Measurements from ENCODE around the gene THSD7B. TPM values are rescaled to one million over a fixed set of nuclear protein-coding genes. Genes with fewer than 3 reads are reported as not detected.

Gene THSD7B
- total and polyA plus RNA-seq, 2 experiments from 2014 or later = 0.86 to 3.8 TPM

DNA sequence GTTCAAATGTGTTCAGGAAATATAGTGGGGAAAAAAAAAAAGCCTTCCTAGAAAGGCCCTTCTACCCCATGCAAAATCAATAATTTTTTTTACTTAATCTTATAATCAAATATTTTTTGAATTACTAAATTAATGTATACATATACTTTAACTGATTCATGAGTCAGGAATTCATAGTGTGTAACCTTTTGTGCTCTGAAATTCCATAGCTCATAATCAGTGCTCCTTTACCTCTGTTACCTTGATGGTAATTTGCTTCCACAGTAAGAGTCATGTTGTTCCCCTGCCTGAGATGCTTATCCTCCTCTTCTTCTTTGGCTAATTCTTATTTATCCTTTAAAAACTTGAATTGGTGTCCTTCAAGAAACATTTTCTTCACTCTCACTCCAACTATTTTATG lies 414.2 kb downstream of the THSD7B start:
- H3K79me2 ChIP-seq (replicated peaks; ENCODE audit: insufficient read depth) = no peaks in the 10 kb centered on the region
- H3K4me2 ChIP-seq = no peak overlapping the region
- no peak overlapping the region for H3K4me3 Mint-ChIP-seq
- no peaks in the 10 kb centered on the region for H3F3A ChIP-seq (replicated peaks; ENCODE audit: low read depth)
- H3K27me3 ChIP-seq (ENCODE audit: insufficient read depth) = no peaks in the 10 kb centered on the region
- peaks cover 11% of the 10 kb centered on the region for H3K4me1 ChIP-seq (ENCODE audit: insufficient read depth)
- TF ChIP-seq ZNF114 (CRISPR knock-in tag; IDR thresholded peaks at IDR 0.05) (no peak), POLR2AphosphoS5 (IDR thresholded peaks at IDR 0.05; ENCODE audit: low read depth) (no peak)
- no peak overlapping the region for H2AFZ ChIP-seq
- H3K27me3 Mint-ChIP-seq (ENCODE audit: insufficient read depth, low read depth, poor library complexity) = no peaks in the 10 kb centered on the region
- no peaks in the 10 kb centered on the region for H3K36me3 Mint-ChIP-seq (ENCODE audit: low read depth)
- H3K27ac Mint-ChIP-seq = no peak overlapping the region
- H4K20me1 ChIP-seq (replicated peaks; ENCODE audit: insufficient read depth) = no peaks in the 10 kb centered on the region
- no peak overlapping the region for H3K27ac ChIP-seq (ENCODE audit: low read depth)
- peaks cover 14% of the 10 kb centered on the region for H3K4me1 Mint-ChIP-seq
- no peaks in the 10 kb centered on the region for H3K9me3 Mint-ChIP-seq
- no peaks in the 10 kb centered on the region for H3K9me2 ChIP-seq (ENCODE audit: insufficient read depth)
- DNase-seq (ENCODE audit: low spot score) (no peak), ATAC-seq (no peak)
- H3K36me3 ChIP-seq (ENCODE audit: insufficient read depth) = no peaks in the 10 kb centered on the region
- H3K4me3 ChIP-seq = no peak overlapping the region

DNA sequence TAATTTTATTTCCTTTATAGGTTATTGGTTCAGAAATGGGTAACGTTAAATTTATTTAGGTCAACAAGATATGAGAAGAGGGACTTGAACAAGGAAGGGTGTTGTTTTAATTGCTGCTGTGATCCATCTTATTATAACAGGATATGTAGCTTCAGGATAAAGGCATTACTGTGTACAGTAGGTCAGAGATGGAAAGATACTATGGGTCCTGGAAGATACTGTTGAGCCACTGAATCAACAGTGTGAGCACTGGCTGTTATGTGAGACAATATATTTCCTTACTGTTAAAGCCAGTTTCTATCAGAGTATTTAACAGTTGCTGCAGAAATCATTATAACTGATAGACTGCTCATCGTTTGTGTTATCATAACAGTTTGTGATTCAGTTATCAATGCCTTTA lies 414.7 kb downstream of the THSD7B start:
- H3K4me3 ChIP-seq = no peak overlapping the region
- no peaks in the 10 kb centered on the region for H3K79me2 ChIP-seq (replicated peaks; ENCODE audit: insufficient read depth)
- H3K27ac ChIP-seq (ENCODE audit: low read depth) = no peak overlapping the region
- H3F3A ChIP-seq (replicated peaks; ENCODE audit: low read depth) = no peaks in the 10 kb centered on the region
- H3K4me3 Mint-ChIP-seq = no peak overlapping the region
- ATAC-seq = no peak
- H4K20me1 ChIP-seq (replicated peaks; ENCODE audit: insufficient read depth) = no peaks in the 10 kb centered on the region
- H3K4me1 Mint-ChIP-seq = peaks cover 14% of the 10 kb centered on the region
- no peaks in the 10 kb centered on the region for H3K36me3 Mint-ChIP-seq (ENCODE audit: low read depth)
- TF ChIP-seq ZNF114 (CRISPR knock-in tag; IDR thresholded peaks at IDR 0.05) = no peak
- TF ChIP-seq, protein P1, sequence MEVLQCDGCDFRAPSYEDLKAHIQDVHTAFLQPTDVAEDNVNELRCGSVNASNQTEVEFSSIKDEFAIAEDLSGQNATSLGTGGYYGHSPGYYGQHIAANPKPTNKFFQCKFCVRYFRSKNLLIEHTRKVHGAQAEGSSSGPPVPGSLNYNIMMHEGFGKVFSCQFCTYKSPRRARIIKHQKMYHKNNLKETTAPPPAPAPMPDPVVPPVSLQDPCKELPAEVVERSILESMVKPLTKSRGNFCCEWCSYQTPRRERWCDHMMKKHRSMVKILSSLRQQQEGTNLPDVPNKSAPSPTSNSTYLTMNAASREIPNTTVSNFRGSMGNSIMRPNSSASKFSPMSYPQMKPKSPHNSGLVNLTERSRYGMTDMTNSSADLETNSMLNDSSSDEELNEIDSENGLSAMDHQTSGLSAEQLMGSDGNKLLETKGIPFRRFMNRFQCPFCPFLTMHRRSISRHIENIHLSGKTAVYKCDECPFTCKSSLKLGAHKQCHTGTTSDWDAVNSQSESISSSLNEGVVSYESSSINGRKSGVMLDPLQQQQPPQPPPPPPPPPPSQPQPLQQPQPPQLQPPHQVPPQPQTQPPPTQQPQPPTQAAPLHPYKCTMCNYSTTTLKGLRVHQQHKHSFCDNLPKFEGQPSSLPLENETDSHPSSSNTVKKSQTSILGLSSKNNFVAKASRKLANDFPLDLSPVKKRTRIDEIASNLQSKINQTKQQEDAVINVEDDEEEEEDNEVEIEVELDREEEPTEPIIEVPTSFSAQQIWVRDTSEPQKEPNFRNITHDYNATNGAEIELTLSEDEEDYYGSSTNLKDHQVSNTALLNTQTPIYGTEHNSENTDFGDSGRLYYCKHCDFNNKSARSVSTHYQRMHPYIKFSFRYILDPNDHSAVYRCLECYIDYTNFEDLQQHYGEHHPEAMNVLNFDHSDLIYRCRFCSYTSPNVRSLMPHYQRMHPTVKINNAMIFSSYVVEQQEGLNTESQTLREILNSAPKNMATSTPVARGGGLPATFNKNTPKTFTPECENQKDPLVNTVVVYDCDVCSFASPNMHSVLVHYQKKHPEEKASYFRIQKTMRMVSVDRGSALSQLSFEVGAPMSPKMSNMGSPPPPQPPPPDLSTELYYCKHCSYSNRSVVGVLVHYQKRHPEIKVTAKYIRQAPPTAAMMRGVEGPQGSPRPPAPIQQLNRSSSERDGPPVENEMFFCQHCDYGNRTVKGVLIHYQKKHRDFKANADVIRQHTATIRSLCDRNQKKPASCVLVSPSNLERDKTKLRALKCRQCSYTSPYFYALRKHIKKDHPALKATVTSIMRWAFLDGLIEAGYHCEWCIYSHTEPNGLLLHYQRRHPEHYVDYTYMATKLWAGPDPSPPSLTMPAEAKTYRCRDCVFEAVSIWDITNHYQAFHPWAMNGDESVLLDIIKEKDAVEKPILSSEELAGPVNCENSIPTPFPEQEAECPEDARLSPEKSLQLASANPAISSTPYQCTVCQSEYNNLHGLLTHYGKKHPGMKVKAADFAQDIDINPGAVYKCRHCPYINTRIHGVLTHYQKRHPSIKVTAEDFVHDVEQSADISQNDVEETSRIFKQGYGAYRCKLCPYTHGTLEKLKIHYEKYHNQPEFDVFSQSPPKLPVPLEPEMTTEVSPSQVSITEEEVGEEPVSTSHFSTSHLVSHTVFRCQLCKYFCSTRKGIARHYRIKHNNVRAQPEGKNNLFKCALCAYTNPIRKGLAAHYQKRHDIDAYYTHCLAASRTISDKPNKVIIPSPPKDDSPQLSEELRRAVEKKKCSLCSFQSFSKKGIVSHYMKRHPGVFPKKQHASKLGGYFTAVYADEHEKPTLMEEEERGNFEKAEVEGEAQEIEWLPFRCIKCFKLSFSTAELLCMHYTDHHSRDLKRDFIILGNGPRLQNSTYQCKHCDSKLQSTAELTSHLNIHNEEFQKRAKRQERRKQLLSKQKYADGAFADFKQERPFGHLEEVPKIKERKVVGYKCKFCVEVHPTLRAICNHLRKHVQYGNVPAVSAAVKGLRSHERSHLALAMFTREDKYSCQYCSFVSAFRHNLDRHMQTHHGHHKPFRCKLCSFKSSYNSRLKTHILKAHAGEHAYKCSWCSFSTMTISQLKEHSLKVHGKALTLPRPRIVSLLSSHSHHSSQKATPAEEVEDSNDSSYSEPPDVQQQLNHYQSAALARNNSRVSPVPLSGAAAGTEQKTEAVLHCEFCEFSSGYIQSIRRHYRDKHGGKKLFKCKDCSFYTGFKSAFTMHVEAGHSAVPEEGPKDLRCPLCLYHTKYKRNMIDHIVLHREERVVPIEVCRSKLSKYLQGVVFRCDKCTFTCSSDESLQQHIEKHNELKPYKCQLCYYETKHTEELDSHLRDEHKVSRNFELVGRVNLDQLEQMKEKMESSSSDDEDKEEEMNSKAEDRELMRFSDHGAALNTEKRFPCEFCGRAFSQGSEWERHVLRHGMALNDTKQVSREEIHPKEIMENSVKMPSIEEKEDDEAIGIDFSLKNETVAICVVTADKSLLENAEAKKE (CRISPR knock-in tag; IDR thresholded peaks at IDR 0.05) = no peak
- TF ChIP-seq NANOG (IDR thresholded peaks at IDR 0.05; ENCODE audit: borderline replicate concordance) = no peak
- TF ChIP-seq, protein P2, sequence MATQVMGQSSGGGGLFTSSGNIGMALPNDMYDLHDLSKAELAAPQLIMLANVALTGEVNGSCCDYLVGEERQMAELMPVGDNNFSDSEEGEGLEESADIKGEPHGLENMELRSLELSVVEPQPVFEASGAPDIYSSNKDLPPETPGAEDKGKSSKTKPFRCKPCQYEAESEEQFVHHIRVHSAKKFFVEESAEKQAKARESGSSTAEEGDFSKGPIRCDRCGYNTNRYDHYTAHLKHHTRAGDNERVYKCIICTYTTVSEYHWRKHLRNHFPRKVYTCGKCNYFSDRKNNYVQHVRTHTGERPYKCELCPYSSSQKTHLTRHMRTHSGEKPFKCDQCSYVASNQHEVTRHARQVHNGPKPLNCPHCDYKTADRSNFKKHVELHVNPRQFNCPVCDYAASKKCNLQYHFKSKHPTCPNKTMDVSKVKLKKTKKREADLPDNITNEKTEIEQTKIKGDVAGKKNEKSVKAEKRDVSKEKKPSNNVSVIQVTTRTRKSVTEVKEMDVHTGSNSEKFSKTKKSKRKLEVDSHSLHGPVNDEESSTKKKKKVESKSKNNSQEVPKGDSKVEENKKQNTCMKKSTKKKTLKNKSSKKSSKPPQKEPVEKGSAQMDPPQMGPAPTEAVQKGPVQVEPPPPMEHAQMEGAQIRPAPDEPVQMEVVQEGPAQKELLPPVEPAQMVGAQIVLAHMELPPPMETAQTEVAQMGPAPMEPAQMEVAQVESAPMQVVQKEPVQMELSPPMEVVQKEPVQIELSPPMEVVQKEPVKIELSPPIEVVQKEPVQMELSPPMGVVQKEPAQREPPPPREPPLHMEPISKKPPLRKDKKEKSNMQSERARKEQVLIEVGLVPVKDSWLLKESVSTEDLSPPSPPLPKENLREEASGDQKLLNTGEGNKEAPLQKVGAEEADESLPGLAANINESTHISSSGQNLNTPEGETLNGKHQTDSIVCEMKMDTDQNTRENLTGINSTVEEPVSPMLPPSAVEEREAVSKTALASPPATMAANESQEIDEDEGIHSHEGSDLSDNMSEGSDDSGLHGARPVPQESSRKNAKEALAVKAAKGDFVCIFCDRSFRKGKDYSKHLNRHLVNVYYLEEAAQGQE (IDR thresholded peaks at IDR 0.05; ENCODE audit: unreplicated experiment) = no peak
- TF ChIP-seq EZH2phosphoT487 (IDR thresholded peaks at IDR 0.05; ENCODE audit: unreplicated experiment) = no peak
- no peak for TF ChIP-seq POLR2AphosphoS5 (IDR thresholded peaks at IDR 0.05; ENCODE audit: low read depth)
- DNase-seq (ENCODE audit: low spot score) = no peak
- no peaks in the 10 kb centered on the region for H3K27me3 Mint-ChIP-seq (ENCODE audit: insufficient read depth, low read depth, poor library complexity)
- no peaks in the 10 kb centered on the region for H3K9me2 ChIP-seq (ENCODE audit: insufficient read depth)
- no peak overlapping the region for H3K27ac Mint-ChIP-seq
- H3K4me2 ChIP-seq = no peak overlapping the region
- peaks cover 11% of the 10 kb centered on the region for H3K4me1 ChIP-seq (ENCODE audit: insufficient read depth)
- H3K9me3 Mint-ChIP-seq = no peaks in the 10 kb centered on the region
- H3K27me3 ChIP-seq (ENCODE audit: insufficient read depth) = no peaks in the 10 kb centered on the region
- no peaks in the 10 kb centered on the region for H3K36me3 ChIP-seq (ENCODE audit: insufficient read depth)
- no peak overlapping the region for H2AFZ ChIP-seq
